Neutrophil (primary cell): ENCODE results near the gene FGR.
"Not testable (repeated sequence)": the region's sequence is repeated elsewhere in the genome, so short reads cannot be mapped to it uniquely, and the experiment has no call there.

Source experiments
- H3K27ac ChIP-seq: fragments of 200-600 bp; sonication (generic); 2 replicates; pipeline ENCODE4 v1.5.1; 2016; ENCODE audit warnings: mild to moderate bottlenecking, moderate library complexity
- H3K27me3 ChIP-seq: fragments of 200-600 bp; sonication (generic); 2 replicates; pipeline ENCODE4 v1.6.0; 2016; ENCODE audit warnings: mild to moderate bottlenecking
- H3K36me3 ChIP-seq: fragments of 200-600 bp; sonication (generic); 2 replicates; pipeline ENCODE4 v1.5.1; 2017
- H3K4me1 ChIP-seq, 2 experiments: fragments of 200-600 bp in 1 of 2; sonication (generic) in 1 of 2; 1 replicate in 1 of 2; 2 replicates in 1 of 2; pipeline versions ENCODE4 v1.5.1 to v1.6.1; 2013 to 2016; ENCODE audit warnings: low read depth in 1 of 2, low read length in 1 of 2, mild to moderate bottlenecking in 1 of 2, moderate library complexity in 1 of 2; ENCODE audit not compliant: control insufficient read depth in 1 of 2, insufficient read depth in 1 of 2
- H3K4me3 ChIP-seq, 2 experiments: fragments of 200-600 bp in 1 of 2; sonication (generic) in 1 of 2; 1 replicate in 1 of 2; 2 replicates in 1 of 2; pipeline ENCODE4 v1.5.1; 2013 to 2016; ENCODE audit warnings: low read depth in 1 of 2, low read length in 1 of 2, mild to moderate bottlenecking in 1 of 2, moderate library complexity in 1 of 2
- H3K9me3 ChIP-seq: fragments of 200-600 bp; sonication (generic); 2 replicates; pipeline ENCODE4 v1.5.1; 2016
- CTCF ChIP-seq: fragments of 200-600 bp; sonication (generic); IDR thresholded peaks from 2 replicates; pipeline ENCODE4 v1.5.1; 2016; ENCODE audit warnings: antibody characterized with exemption

Gene FGR

GRCh38 chr1:27634985-27635367, at the start of gene FGR:
Gene FGR, minus strand, starts transcription at chr1:27635185. Its CDS starts 11,269 bp downstream, at chr1:27623916.
- H3K9me3 ChIP-seq: no peaks in the 10 kb centered on the region
- H3K4me3 ChIP-seq: peak within 1 kb of the TSS; percentile 78 to 93
- H3K36me3 ChIP-seq: peaks cover 7% of the 10 kb centered on the region
- no peaks in the 10 kb centered on the region for H3K27me3 ChIP-seq
- H3K4me1 ChIP-seq: peaks cover 63 to 67% of the 10 kb centered on the region in 2 experiments
- TF ChIP-seq CTCF: peak; percentile 72
- H3K27ac ChIP-seq: peak within 1 kb of the TSS; percentile 99

- no peaks in the 10 kb centered on the region for H3K36me3 ChIP-seq
- peaks cover 6% of the 10 kb centered on the region for H3K9me3 ChIP-seq
- no peaks in the 10 kb centered on the region for H3K27me3 ChIP-seq
- no peak for TF ChIP-seq CTCF
- no peaks in the 10 kb centered on the region for H3K4me1 ChIP-seq
- H3K4me3 ChIP-seq: no peak overlapping the region
- H3K27ac ChIP-seq: no peak overlapping the region
Observed at GRCh38 chr1:27684176-27684575, 49.2 kb upstream of the FGR start.

GRCh38 chr1:27682351-27682944, 47.5 kb upstream of the FGR start:
- TF ChIP-seq CTCF: no peak
- no peak overlapping the region for H3K4me3 ChIP-seq
- no peak overlapping the region for H3K27ac ChIP-seq
- H3K27me3 ChIP-seq: no peaks in the 10 kb centered on the region
- H3K9me3 ChIP-seq: peaks cover 6% of the 10 kb centered on the region
- H3K36me3 ChIP-seq: no peaks in the 10 kb centered on the region
- H3K4me1 ChIP-seq: no peaks in the 10 kb centered on the region

GRCh38 chr1:27681580-27681979, 46.6 kb upstream of the FGR start:
- not testable (repeated sequence) for H3K4me3 ChIP-seq, H3K27ac ChIP-seq, H3K9me3 ChIP-seq, H3K36me3 ChIP-seq, H3K4me1 ChIP-seq, H3K27me3 ChIP-seq

- not testable (repeated sequence) for H3K4me3 ChIP-seq, H3K27me3 ChIP-seq, H3K9me3 ChIP-seq, H3K27ac ChIP-seq, H3K36me3 ChIP-seq, H3K4me1 ChIP-seq
Observed at GRCh38 chr1:27680225-27680791, 45.3 kb upstream of the FGR start.

DNA sequence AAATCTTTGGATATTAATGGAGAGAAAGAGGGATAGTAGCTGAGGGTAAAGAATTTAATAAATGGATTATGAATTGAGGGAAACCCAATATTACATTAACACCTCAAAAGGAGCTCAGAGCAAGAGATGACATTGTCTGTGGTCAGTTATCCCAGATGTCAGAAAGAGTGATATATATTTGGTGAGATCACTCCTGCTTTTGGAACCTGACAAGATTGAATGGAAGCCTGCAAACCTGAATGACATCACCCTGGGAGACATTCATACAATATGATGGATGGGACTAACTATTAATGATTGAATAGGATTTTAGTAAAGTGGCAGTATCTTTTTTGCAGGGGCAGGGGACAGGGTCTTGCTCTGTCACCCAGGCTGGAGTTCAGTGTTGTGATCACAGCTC, 43.8 kb upstream of the FGR start:
- H3K9me3 ChIP-seq: peaks cover 6% of the 10 kb centered on the region
- no peaks in the 10 kb centered on the region for H3K27me3 ChIP-seq
- H3K27ac ChIP-seq: no peak overlapping the region
- no peaks in the 10 kb centered on the region for H3K4me1 ChIP-seq
- no peak overlapping the region for H3K4me3 ChIP-seq
- H3K36me3 ChIP-seq: no peaks in the 10 kb centered on the region
- no peak for TF ChIP-seq CTCF
